Germinal center (tissue), 1 donor: ENCODE data around the gene SALL2.
"Not testable (repeated sequence)": the region's sequence is repeated elsewhere in the genome, so short reads cannot be mapped to it uniquely, and the experiment has no call there.

Experiments
- DNase-seq: peaks from one replicate; pipeline ENCODE4 v3.0.0; 2012; ENCODE audit warnings: mixed read lengths, low spot score

Gene SALL2

DNA sequence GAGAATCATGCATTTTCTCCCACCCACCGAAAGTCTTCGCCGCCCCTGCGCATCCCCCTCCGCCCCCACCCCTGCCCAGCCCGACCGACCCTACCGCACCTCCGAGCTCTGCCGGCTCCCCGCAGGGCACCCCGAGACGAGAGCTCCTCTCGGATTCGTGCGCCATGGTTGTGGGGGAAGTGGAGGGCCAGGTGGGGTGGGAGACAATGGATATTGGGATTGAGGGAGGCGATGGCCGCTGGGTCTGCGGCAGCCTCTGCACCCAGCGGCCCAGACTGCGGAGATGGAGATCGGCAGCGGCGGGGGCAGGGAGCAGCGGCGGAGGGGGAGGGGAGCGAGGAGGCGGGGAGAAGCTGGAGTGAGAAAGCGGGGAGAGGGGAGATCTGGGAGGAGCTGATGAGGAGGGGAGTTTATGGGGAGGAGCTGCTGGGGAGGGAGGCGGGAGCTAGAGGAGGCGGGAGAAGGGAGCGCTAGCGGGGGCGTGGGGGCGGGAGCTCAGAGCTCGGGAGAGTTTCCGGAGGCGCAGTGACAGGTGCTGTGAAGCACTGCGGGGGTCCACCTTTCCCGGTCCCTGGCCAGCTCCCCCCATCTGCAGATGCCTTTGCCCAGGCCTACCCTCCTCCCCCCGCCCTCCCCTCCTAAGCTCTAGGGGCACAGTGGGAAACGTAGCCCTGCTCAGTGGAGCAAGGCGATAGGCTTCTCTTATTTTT, at the start of gene SALL2:
TSS of gene SALL2 (minus strand) at position 385 of the 710 bp plus-strand sequence. CDS start at position 166, 219 bp downstream.
- DNase-seq, result peak; percentile 17

DNA sequence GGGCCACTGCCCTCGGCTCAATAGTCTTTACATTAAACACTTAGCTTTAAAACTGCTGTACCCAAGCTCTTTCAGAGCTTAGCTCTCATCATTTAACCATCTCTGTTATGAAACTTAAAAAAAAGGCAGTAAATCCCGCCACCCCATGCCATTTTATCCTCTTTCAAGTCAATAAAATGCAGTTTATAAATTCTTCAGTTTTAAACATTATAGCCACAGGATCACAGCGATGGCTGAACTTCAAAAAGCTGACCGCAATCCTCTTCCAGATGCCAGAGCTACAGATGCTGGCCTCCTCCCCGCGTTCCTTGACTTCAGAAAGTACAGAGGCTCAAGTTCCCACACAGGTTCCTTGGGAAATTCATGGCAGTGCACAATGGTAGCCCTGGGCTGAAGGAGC, 49.5 kb upstream of the SALL2 start:
- DNase-seq, result no peak

DNA sequence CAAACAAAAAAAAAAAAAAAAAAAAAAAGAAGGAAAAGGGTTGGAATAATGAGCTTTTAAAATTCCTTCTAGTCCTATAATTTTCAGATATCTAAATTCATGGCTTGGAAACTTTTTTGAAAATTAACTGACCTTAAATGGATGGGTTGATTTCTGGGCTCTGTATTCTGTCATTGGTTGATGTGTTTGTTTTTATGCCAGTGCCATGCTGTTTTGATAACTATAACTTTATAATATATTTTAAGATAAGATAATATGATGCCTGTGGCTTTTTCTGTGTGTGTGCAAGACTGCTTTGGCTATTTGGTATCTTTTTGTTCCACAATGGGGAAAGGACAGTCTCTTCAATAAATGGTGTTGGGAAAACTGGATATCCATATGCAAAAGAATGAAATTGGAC, 46.5 kb upstream of the SALL2 start:
- no peak for DNase-seq

DNA sequence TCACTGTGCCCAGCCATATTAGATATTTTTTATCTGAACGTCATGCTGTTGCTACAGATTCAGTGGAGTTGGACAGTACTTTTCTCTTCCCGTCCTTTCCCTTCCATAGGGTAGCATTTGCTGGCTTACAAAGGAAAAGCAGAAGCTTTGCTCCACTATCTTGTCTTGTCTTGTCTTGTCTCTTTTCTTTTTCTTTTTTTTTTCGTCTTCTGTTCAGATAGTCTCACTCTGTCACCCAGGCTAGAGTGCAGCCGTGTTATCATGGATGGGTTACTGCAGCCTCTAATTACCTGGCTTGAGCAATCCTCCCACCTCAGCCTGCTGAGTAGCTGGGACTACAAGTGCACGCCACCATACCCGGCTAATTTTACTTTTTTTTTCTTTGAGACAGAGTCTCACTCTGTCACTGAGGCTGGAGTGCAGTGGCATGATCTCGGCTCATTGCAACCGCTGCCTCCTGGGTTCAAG, 32.6 kb upstream of the SALL2 start:
- no peak for DNase-seq

DNA sequence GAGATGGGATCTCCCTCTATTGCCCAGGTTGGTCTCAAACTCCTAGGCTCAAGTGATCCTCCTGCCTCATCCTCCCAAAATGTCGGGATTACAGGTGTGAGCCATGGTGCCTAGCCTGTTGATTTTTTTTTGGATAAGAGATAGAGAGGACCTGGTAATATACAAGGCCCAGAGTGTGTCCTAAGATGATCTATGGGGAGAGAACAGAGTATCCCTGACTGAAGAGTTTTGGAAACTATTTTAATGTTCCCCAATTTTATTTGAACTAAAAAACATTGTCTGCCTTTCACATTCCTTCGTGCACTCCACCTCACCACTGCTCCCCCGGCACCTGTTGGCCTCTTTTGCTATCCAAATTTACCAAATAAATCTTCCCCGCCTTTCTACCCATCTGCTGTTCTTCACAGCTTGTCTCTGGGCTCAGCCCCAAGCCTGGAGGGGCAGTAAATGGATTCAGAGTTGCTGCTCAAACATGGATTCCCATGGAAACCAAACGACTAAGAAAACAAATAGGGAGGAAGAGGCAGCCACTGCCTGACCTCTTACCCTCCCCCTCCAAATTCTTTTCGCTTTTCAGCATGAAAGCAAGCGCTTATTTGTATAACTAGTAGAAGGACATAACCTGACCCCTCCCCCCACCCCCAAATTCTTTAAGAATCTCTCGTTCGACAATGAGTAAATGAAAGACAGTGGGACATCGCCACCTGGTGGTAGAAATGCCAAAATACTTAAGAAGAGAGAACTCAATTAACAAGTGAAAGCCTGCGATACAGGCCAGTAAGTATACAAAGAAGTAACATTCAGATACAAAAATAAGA, 31.1 kb upstream of the SALL2 start:
- DNase-seq, result peak; percentile 60

DNA sequence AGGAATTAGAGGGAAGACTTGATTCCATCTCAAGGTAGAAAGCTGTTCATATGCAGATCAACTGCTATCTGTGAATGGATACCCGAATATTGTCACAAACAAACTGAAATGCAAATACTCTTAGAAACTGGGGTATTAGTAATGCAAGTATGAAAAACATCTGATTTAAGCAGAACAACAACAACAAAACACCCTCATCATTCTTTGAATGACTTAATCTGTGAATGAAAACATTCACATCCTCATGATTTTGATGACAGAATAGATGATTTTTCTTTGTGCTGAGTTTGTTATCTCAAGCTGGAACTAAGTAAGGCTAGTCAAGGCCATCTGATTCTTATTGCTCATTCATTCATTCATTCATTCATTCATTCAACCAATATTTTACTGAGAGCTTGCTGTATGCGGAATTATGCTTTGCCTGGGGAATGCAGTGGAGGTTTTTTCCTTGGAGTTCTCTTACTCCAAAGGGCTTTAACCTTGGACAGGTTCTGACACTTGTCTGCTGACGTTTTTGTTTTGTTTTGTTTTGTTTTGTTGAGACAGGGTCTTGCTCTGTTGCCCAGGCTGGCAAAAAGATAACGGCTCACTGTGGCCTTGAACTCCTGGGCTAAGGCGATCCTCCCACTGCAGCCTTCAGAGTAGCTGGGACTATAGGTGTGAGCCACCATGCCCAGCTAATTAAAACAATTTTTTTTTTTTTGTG, 30.4 kb upstream of the SALL2 start:
- DNase-seq, result no peak

DNA sequence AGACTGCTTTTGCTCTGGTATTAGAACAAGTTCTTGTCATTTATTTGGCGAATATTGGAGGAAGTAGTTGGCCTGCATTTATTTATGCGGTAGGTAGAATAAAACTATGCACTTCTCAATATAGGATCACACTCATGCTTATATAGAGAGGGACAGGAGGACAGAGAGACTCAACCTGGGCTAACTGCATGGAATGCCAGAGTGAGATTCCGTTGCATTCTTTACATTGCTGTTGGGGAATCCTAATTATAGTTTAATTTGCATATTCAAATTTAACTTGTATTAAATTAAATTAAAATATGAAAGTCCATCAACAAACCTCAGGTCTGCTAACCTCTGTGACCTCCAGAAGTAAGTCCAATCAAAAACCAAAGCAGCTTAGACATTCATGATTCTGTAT, 27.1 kb upstream of the SALL2 start:
- no peak for DNase-seq

DNA sequence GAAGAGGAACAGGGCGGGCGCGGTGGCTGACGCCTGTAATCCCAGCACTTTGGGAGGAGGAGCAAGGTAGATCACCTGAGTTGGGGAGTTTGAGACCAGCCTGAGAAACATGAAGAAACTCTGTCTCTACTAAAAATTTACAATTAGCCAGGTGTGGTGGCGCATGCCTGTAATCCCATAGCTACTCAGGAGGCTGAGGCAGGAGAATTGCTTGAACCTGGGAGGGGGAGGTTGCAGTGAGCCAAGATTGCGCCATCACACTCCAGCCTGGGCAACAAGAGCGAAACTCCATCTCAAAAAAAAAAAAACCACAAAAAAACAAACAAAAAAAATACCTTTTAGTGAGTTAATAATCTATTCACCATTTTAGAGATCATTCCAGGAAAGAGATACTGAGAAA, 18.4 kb upstream of the SALL2 start:
- not testable (repeated sequence) for DNase-seq

DNA sequence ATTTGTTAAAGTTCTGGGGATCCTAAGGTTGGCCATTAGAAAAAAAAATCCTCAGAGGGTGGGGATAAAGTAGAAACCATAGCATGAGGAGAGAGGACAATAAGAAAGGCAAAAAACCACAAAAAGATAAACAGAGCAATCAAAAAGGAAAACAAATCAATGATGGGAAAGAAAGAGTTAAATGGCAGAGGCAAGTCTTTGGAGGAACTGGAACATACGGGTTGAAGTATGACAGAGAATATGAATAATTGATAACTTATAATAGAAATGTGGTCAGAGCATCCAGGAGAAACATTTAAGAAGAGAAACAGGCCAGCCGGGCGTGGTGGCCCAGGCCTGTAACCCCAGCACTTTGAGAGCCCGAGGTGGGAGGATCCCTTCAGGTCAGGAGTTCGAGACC, 17.8 kb upstream of the SALL2 start:
- no peak for DNase-seq

DNA sequence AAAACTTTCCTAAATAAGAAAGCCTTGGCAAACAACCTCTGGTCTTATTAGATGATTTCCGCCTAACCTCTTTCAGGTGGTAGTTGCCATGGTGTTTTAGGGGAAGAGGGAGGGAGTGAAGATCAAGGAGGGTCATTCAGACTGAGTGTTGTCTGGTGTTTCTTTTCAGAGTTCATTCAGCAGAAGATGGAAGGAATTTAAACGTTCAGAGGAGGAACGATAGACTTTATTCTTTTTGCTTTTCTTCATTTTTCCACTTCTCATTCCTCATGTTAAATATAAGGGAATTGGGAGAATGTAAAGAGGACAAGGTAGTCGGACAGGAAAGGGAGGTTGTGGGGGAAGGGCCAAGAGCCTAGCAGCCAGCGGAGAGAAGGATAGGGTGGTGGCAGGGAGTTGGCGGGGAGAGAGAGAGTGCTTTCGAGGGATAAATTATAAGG, 17.4 kb upstream of the SALL2 start:
- no peak for DNase-seq

DNA sequence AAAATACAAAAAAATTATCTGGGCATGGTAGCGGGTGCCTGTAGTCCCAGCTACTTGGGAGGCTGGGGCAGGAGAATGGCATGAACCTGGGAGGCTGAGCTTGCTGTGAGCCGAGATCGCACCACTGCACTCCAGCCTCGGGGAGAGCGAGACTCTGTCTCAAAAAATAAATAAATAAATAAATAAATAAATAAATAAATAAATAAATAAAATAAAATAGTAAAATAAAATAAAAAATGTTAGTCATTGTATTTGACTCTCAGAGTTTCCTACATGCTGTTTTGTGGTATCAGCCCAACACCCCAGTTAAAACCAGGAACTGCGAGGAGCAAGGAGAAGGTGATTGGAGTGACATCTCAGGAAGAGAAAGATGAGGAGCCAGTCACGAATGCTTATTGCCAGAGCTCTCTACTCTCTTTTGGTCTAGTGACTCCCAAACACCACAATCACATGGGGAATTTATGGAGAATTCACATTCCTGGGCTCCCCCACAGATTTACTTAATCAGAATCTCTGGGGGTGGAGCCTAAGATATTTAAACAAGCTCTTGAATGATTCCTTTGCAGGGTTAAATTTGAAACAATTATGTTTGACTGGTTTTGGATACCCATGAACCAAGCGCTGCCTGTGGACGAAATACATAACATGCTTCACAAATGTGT, 15.4 kb upstream of the SALL2 start:
- no peak for DNase-seq

DNA sequence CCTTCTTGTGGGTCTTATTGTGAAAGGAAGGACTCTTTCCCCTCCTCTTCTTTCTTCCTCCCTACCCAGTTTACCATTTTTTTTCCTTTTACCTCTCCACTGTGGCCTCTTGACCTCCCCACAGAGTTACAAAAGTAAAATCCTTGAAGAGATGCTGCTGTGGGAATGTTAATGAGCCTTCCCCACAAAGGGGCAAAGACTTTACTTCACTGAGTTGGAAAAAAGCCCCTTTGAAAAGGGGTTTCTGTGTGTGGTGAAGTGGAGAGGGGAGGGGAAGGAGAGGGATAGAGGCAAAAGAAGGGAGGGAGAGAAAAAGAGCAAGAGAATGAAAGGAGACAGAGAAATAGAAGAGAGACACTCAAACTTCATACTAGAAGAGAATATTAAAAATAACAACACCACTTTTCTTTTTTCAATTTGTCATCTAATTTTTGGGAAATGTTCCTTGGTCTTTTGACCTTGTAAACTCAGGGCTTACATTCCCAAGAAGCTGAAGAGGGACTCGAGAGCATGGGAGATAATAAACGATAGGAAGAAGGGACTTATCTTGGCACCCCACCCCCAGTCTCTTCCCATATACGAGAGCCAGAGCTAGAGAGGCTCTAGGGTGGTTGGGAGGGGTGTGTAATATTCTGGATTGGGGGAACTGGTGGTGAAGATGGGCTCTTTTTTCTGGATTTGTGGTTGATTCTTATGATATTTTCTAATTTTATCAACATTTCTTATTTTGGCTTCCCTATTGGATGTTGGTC, 13.2 kb upstream of the SALL2 start:
- DNase-seq, result no peak

DNA sequence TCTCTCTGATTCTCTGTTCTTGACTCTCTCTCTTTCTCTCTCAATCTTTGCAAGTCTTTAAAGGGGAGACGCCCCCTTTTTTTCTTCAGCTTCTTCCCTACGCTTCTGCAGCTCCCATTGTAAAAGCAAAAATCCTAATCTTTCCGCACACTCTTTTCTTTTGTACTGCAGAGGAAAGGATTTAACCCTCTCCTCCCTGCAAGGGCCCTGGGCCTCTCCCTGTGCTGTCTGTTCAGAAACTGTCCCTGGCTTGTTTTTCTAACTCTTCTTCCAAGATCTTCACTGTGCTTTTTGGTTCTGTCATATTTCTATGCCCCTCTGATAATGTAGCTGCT, 10.9 kb upstream of the SALL2 start:
- DNase-seq, result no peak

DNA sequence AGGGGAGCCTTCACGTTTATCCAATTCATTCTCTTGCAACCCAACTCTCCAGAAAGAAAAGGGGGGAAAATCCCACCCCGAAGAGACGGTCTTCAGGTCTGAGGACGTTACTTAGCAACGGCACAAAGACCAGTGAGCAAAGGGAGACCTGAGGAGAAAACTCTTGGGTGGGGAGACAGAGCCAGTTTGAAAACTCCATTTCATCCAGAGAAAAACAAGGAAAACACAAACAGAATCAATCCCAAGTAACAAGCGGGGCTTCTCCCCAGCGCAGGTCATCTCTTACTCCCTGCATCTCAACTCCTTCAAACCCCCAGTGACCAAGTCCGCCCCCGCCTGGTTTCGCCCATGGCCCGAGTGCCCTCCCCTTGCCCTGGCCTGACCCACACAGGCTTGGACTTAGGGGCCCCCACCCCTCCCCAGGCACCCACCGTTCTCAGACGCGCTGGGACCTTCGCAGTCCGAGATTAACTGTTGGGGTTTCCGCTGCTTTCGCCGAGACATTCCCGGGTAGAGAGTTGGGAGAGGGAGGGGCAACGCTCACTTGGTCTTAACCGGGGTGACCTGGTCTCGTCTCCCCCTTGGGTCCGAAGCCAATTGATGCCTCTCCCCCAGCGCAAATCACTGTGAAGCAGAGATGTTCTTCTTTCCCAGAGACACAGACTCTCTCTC, 10.4 kb upstream of the SALL2 start:
- no peak for DNase-seq

DNA sequence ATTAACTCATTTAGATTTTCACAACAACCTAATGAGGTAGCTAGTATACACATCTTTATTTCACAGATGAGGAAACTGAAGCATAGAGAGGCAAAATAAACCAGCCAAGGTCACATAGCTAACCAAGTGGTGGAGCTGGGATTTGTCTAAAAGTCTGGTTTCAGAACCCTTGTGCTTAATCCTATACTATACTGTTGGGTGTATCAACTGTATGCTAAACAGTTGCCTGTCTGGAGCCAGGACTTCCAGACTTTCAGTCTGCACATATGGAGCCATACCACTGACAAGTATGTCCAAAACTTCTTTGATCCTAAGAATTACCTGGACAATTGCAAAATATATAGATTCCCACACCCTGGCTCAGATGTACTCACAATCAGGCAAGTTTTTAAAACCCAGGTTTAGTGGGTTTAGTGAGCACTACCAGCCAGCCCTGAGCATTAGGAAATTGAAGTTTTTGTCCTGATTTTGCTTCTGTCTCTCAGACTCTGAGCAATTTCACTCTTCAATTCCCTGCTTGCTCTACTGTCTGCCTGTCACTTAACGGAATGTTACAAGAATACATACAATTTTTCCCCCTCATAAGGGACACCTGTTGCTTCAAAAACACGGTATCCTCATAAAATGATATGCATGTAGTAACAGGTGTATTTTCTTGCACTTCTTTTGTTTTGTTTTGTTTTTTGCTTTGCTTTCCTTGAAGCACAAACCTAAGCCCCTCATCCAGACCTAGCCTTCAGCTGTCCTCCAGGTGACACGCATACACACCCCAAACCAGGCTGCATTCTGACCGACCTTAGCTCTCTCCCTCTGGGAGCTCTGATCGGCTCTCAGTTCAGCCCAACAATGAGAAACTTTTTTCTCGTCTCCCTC, 9.6 kb upstream of the SALL2 start:
- DNase-seq, result no peak

DNA sequence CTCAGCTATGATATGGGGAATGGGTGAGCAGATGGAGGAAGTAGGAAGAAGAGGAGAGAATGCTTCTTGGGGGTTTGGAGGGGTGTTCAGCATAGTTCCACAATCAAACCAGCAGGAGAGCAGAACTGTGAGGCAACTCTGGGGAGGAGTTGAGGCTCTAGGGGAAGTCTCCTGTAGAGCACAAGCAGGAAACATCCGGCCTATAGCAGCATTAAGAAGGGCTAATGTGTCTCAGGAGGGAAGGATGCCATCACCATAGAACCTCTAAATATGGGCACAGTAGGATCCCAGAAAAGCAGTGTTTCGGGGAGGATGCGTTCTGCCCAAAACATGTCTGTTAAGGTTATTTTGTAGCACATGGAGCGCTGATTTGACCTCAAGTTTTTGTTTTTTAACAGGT, 8.4 kb upstream of the SALL2 start:
- no peak for DNase-seq

DNA sequence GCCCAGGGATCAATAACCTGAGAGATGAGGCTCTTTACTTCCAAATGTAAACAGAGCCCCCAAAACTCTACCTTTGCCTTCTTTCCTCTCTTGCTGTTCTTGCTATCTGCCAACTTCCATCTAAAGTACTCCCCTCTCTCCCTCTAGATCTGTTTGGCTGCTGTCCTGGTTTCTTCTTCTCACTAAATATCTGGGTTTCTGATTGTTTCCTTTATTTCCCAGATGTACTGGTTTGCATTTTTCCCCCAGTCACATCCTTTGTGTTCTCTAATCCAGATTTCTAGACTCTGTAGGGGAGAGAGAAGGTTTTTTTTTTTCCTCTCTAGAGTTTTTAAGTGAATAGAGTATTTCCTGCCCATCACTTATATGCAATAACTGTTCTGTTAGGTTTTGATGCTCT, 7.1 kb upstream of the SALL2 start:
- DNase-seq, result no peak

DNA sequence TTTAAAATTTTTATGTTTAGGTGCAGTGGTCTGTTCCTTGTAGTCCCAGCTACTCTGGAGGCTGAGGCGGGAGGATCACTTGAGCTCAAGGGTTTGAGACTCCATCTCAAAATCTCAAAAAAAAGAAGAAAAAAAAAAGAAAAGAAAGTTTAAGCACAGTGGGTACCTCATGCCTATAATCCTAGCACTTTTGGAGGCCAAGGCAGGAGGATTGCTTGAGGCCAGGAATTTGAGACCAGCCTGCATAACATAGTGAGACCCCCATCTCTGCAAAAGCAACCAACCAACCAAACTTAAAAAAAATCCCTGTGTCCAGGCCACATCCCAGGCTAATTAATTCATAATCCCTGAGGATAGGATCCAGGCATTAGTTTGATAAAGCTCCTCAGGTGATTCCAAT, 3.4 kb upstream of the SALL2 start:
- no peak for DNase-seq

DNA sequence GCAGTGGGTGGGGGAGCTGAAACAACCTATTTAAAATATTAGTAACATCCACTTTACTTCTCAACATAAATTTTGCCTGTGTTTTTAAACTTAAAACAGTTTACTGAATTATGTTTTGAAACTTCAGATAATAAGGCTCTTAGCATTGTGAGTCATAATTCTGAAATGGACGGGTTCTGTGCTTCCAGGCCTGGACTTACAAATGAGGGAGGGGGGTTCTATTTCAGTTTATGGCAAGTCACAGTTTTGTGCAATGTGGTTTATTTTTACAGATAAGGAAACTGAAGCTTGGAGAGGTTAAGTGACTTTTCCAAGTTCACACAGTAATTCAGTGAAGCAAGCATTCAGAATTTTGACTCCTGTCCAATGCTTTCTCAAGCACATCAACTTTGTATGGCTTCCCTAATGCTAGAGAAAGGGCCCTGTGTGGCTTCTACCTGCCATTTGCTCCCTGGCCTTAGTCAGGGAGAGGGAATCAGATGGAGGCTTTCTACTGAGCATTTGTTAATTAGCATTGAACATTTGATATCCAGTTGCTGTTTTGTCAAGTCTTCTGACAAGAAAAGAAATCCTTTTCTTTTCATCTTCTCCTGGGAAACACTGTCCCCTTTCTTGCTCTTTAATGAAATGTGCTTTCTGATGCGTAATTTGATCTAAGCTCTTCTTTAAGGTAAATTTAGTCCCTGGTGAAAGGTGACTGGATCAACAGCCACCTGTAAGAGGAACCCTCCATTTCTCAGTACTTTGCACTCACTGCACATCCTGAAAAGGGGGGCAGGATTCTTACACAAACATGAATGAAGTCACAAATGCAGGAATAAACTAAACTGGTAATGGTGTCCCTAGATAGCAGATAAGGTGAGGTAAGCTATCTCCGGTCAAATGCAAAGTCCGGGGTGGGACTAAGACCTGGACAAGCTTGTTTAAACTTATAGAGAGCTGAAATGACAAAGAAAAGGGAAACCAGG, 2.5 kb upstream of the SALL2 start:
- DNase-seq, result no peak
